Measurements from ENCODE around the gene TPCN1. TPM values are rescaled to one million over a fixed set of nuclear protein-coding genes. Genes with fewer than 3 reads are reported as not detected.

TPCN1 gene
- total RNA-seq, 2 donors from 2014 or later = 54.7 to 111 TPM

GRCh38 chr12:113276306-113276705, 55.0 kb downstream of the TPCN1 start:
- no peaks in the 10 kb centered on the region for H3K9me3 Mint-ChIP-seq
- peak overlapping the region in 1 of 2 donors; percentile 68 for H3K27ac Mint-ChIP-seq
- ATAC-seq = no peak

GRCh38 chr12:113276946-113277500, 55.8 kb downstream of the TPCN1 start:
- DNase-seq (ENCODE audit: low spot score in 2 of 2) (no peak), ATAC-seq (peak; percentile 11 to 16)
- Mint-ChIP-seq H3K27ac (peak overlapping the region; percentile 68), H3K9me3 (no peaks in the 10 kb centered on the region), H3K36me3 (peaks cover 0 to 7% of the 10 kb centered on the region in 2 donors)

More at GRCh38 chr12:113276306-113276705, 55.0 kb downstream of the TPCN1 start:
- peaks cover 0 to 7% of the 10 kb centered on the region in 2 donors for H3K36me3 Mint-ChIP-seq
- DNase-seq (ENCODE audit: low spot score in 2 of 2) = no peak

- Mint-ChIP-seq H3K36me3 (peaks cover 0 to 4% of the 10 kb centered on the region in 2 donors), H3K27ac (peak overlapping the region in 1 of 2 donors; percentile 65), H3K9me3 (no peaks in the 10 kb centered on the region)
- ATAC-seq = no peak
- DNase-seq (ENCODE audit: low spot score in 2 of 2) = no peak
These were observed 56.2 kb downstream of the TPCN1 start for GRCh38 chr12:113277511-113277910.

GRCh38 chr12:113278141-113278540, 56.9 kb downstream of the TPCN1 start:
- ATAC-seq (no peak), DNase-seq (ENCODE audit: low spot score in 2 of 2) (no peak)
- peak overlapping the region; percentile 65 to 67 for H3K27ac Mint-ChIP-seq
- H3K9me3 Mint-ChIP-seq = no peaks in the 10 kb centered on the region
- H3K36me3 Mint-ChIP-seq = no peaks in the 10 kb centered on the region

GRCh38 chr12:113278633-113279032, 57.4 kb downstream of the TPCN1 start:
- peak overlapping the region; percentile 67 to 84 for H3K27ac Mint-ChIP-seq
- DNase-seq (ENCODE audit: low spot score in 2 of 2) = no peak
- H3K36me3 Mint-ChIP-seq = no peaks in the 10 kb centered on the region
- no peak for ATAC-seq
- no peaks in the 10 kb centered on the region for H3K9me3 Mint-ChIP-seq

GRCh38 chr12:113284751-113285150, 63.5 kb downstream of the TPCN1 start:
- H3K9me3 Mint-ChIP-seq = no peaks in the 10 kb centered on the region
- DNase-seq (ENCODE audit: low spot score in 2 of 2) = no peak
- no peak for ATAC-seq
- peaks cover 0 to 6% of the 10 kb centered on the region in 2 donors for H3K36me3 Mint-ChIP-seq
- H3K27ac Mint-ChIP-seq = peak overlapping the region; percentile 37 to 81

- peaks cover 0 to 6% of the 10 kb centered on the region in 2 donors for H3K36me3 Mint-ChIP-seq
- ATAC-seq = no peak
- no peaks in the 10 kb centered on the region for H3K9me3 Mint-ChIP-seq
- peak overlapping the region; percentile 37 to 81 for H3K27ac Mint-ChIP-seq
- DNase-seq (ENCODE audit: low spot score in 2 of 2) = no peak
These were observed 64.7 kb downstream of the TPCN1 start for GRCh38 chr12:113285679-113286610.

GRCh38 chr12:113286712-113287111, 65.4 kb downstream of the TPCN1 start:
- no peak for ATAC-seq
- H3K9me3 Mint-ChIP-seq = no peaks in the 10 kb centered on the region
- peak overlapping the region in 1 of 2 donors; percentile 50 for H3K27ac Mint-ChIP-seq

GRCh38 chr12:113287146-113287898, 66.1 kb downstream of the TPCN1 start:
- H3K36me3 Mint-ChIP-seq = peaks cover 0 to 10% of the 10 kb centered on the region in 2 donors
- no peak for ATAC-seq
- H3K27ac Mint-ChIP-seq = peak overlapping the region in 1 of 2 donors; percentile 50
- DNase-seq (ENCODE audit: low spot score in 2 of 2) = no peak
- H3K9me3 Mint-ChIP-seq = no peaks in the 10 kb centered on the region

More at GRCh38 chr12:113286712-113287111, 65.4 kb downstream of the TPCN1 start:
- no peak for DNase-seq (ENCODE audit: low spot score in 2 of 2)
- peaks cover 0 to 10% of the 10 kb centered on the region in 2 donors for H3K36me3 Mint-ChIP-seq

GRCh38 chr12:113287899-113288282, 66.6 kb downstream of the TPCN1 start:
- Mint-ChIP-seq H3K9me3 (no peaks in the 10 kb centered on the region), H3K36me3 (peaks cover 0 to 10% of the 10 kb centered on the region in 2 donors), H3K27ac (no peak overlapping the region)
- DNase-seq (ENCODE audit: low spot score in 2 of 2) (no peak), ATAC-seq (no peak)

GRCh38 chr12:113289361-113289760, 68.1 kb downstream of the TPCN1 start:
- ATAC-seq (no peak), DNase-seq (ENCODE audit: low spot score in 2 of 2) (no peak)
- Mint-ChIP-seq H3K36me3 (peaks cover 0 to 10% of the 10 kb centered on the region in 2 donors), H3K27ac (peak overlapping the region; percentile 17 to 65), H3K9me3 (no peaks in the 10 kb centered on the region)

- H3K9me3 Mint-ChIP-seq = no peaks in the 10 kb centered on the region
These were observed 69.2 kb downstream of the TPCN1 start for GRCh38 chr12:113290506-113290905.

GRCh38 chr12:113291586-113291985, 70.3 kb downstream of the TPCN1 start:
- no peaks in the 10 kb centered on the region for H3K9me3 Mint-ChIP-seq
- ATAC-seq (no peak), DNase-seq (ENCODE audit: low spot score in 2 of 2) (no peak)
- H3K27ac Mint-ChIP-seq = peak overlapping the region; percentile 81 to 89
- H3K36me3 Mint-ChIP-seq = peaks cover 0 to 4% of the 10 kb centered on the region in 2 donors

More at GRCh38 chr12:113290506-113290905, 69.2 kb downstream of the TPCN1 start:
- peak in 1 of 2 donors; percentile 11 for ATAC-seq
- no peak for DNase-seq (ENCODE audit: low spot score in 2 of 2)
- Mint-ChIP-seq H3K27ac (peak overlapping the region; percentile 17 to 89), H3K36me3 (peaks cover 0 to 4% of the 10 kb centered on the region in 2 donors)

- ATAC-seq (no peak), DNase-seq (ENCODE audit: low spot score in 2 of 2) (no peak)
- Mint-ChIP-seq H3K9me3 (no peaks in the 10 kb centered on the region), H3K36me3 (peaks cover 0 to 4% of the 10 kb centered on the region in 2 donors), H3K27ac (peak overlapping the region; percentile 67 to 88)
These were observed 70.8 kb downstream of the TPCN1 start for GRCh38 chr12:113292091-113292490.

GRCh38 chr12:113292547-113292946, 71.3 kb downstream of the TPCN1 start:
- Mint-ChIP-seq H3K27ac (peak overlapping the region; percentile 67 to 88), H3K36me3 (peaks cover 0 to 4% of the 10 kb centered on the region in 2 donors), H3K9me3 (no peaks in the 10 kb centered on the region)
- no peak for ATAC-seq
- DNase-seq (ENCODE audit: low spot score in 2 of 2) = no peak

- Mint-ChIP-seq H3K9me3 (no peaks in the 10 kb centered on the region), H3K36me3 (peaks cover 0 to 4% of the 10 kb centered on the region in 2 donors), H3K27ac (peak overlapping the region; percentile 67 to 88)
- DNase-seq (ENCODE audit: low spot score in 2 of 2) (no peak), ATAC-seq (no peak)
These were observed 71.8 kb downstream of the TPCN1 start for GRCh38 chr12:113293100-113293499.
